Measurements from ENCODE around the gene CCDC70.

The CCDC70 gene

DNA sequence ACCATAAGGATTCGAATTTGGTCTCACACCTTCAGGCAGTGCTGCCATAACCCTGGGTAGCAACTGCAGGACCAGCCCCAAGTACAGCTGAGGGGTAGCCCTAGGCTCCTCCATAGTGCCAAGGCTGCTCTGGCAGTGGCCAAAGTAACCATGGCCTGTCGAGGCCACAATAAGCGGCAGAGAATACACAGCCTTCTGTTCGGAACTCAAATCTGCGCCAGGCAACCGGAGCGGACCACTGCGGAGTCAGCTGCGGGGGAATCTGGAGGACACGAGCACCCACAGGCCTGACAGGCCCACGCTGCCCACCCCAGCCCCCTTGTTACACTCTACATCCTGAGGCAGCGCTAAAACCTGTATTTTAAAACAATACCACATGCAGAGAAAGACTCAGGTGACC, 48.7 kb downstream of the CCDC70 start:
- DNase-seq (ENCODE audit: low read depth), result no peak

DNA sequence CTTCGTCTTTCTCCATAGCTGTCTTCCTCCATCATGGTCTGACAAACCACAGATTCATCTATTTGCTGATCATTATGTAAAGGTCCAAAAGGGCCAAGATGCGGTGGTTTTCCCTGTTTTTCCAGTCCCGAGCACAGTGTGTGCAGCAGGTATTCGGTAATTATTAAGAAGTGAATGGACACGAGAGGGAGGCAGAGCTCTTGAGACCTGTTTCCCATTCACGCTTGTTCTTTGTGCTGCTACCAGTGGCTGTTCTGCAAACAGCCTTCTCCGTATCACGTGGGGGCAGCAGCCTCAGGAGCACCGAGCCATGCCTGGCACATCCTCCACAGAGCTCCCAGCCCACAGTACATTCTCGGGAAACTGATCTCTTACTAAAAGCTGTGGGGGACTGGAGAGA, 50.3 kb downstream of the CCDC70 start:
- no peak for DNase-seq (ENCODE audit: low read depth)

GRCh38 chr13:51912511-51913225, 50.9 kb downstream of the CCDC70 start:
- DNase-seq (ENCODE audit: low read depth), result no peak

GRCh38 chr13:51913421-51914136, 51.8 kb downstream of the CCDC70 start:
- DNase-seq (ENCODE audit: low read depth), result no peak

- no peak for DNase-seq (ENCODE audit: low read depth)
These were observed 52.3 kb downstream of the CCDC70 start for GRCh38 chr13:51914137-51914493.
